GM19023 (cell line): ENCODE data around the gene PDZD2.

Source experiments
- ATAC-seq: cut with Tn5 transposase; IDR thresholded peaks from one replicate; pipeline ENCODE4 v1.9.1; 2021; ENCODE audit warnings: mild to moderate bottlenecking, moderate library complexity; ENCODE audit not compliant: unreplicated experiment

The PDZD2 gene

GRCh38 chr5:32155211-32155610 is 516.3 kb downstream of the PDZD2 start:
- ATAC-seq: no peak

- no peak for ATAC-seq
These were observed 517.7 kb downstream of the PDZD2 start for GRCh38 chr5:32156635-32157034.

GRCh38 chr5:32157078-32157477 is 518.1 kb downstream of the PDZD2 start:
- no peak for ATAC-seq

- ATAC-seq: no peak
These were observed 519.7 kb downstream of the PDZD2 start for GRCh38 chr5:32158679-32158975.

- no peak for ATAC-seq
These were observed 520.6 kb downstream of the PDZD2 start for GRCh38 chr5:32159328-32160072.

- ATAC-seq: no peak
These were observed 521.3 kb downstream of the PDZD2 start for GRCh38 chr5:32160228-32160627.
